ENCODE measurements around the gene INPP5A.

The INPP5A gene

DNA sequence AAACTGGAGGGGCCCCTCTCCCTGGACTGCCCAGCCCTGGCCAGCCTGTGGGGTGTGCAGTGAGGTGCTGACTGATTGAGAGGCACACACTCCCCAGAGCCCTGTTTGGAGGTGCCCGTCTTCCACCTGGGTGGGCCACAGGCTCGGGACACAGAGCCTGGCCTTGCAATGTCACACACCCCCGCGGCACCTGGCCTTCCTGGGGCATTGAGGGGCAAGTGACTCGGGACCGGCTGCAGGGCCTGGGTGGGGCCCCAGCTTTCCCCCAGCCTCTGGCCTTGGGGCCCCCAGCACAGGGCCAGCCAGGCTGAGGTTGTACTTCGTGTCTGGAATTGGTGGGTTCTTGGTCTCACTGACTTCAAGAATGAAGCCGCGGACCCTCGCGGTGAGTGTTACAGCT is 262.3 kb downstream of the INPP5A start:
- TF ChIP-seq, protein P1, sequence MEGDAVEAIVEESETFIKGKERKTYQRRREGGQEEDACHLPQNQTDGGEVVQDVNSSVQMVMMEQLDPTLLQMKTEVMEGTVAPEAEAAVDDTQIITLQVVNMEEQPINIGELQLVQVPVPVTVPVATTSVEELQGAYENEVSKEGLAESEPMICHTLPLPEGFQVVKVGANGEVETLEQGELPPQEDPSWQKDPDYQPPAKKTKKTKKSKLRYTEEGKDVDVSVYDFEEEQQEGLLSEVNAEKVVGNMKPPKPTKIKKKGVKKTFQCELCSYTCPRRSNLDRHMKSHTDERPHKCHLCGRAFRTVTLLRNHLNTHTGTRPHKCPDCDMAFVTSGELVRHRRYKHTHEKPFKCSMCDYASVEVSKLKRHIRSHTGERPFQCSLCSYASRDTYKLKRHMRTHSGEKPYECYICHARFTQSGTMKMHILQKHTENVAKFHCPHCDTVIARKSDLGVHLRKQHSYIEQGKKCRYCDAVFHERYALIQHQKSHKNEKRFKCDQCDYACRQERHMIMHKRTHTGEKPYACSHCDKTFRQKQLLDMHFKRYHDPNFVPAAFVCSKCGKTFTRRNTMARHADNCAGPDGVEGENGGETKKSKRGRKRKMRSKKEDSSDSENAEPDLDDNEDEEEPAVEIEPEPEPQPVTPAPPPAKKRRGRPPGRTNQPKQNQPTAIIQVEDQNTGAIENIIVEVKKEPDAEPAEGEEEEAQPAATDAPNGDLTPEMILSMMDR (IDR thresholded peaks at IDR 0.05; ENCODE audit: extremely low read depth, insufficient read depth, missing control alignments), result no peak
- no peak for DNase-seq (ENCODE audit: low spot score)
- in situ Hi-C loops (cut with MboI; ENCODE audit: low pct_unique_long_range_greater_than_20kb, low sequenced_read_pairs, unreplicated experiment), result no loop called here

DNA sequence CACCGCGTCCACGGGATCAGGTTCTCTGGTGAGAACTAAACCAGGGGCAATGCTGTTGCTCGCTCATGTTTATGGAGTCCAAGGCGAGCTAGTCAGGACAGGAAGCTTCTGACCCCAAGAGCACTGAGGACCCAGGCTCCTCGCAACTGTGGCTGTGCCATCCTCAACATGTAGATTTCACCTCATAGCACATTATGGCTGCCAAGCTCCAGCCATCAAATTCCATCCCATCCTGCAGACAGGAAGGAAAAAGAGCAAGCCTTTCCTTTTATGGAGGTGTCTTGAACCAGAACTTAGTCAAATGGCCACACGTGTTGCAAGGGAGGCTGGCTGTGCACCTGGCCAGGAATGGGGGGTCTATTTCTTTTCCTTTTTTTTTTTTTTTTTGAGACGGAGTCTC is 264.5 kb downstream of the INPP5A start:
- DNase-seq (ENCODE audit: low spot score), result no peak
- TF ChIP-seq, protein P1 (IDR thresholded peaks at IDR 0.05; ENCODE audit: extremely low read depth, insufficient read depth, missing control alignments), result no peak
- in situ Hi-C loops (cut with MboI; ENCODE audit: low pct_unique_long_range_greater_than_20kb, low sequenced_read_pairs, unreplicated experiment), result no loop called here

DNA sequence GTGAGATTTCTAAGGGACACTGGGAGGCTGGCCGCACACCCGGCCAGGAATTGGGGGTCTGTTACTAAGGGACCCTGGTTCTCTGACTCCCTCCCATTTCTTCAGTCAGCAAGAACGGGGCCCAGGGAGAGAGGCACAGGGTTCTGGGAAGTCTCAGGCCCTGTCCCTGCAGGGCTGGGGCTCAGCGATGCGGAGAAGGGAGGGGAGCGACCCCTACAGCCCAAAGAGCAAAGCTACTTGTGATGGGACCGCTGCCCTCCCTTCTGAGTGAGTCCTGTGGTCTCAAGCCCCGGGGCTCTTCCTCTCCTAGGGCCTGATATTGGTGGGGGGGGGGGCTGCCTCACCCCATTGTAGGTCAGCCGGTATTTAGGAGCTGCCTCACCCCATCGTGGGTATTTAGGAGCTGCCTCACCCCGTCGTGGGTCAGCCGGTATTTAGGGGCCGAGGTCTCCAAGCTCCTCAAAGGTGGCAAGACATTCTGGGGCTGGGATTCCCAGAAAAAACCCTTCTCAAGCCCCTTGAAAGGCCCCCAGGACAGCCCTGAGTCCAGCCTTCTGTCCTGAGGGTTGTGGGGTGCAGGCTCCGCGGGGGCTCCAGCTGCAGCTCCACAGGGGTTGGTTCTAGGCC is 265.2 kb downstream of the INPP5A start:
- TF ChIP-seq, protein P1 (IDR thresholded peaks at IDR 0.05; ENCODE audit: extremely low read depth, insufficient read depth, missing control alignments), result no peak
- no peak for DNase-seq (ENCODE audit: low spot score)
- in situ Hi-C loops (cut with MboI; ENCODE audit: low pct_unique_long_range_greater_than_20kb, low sequenced_read_pairs, unreplicated experiment), result no loop called here

DNA sequence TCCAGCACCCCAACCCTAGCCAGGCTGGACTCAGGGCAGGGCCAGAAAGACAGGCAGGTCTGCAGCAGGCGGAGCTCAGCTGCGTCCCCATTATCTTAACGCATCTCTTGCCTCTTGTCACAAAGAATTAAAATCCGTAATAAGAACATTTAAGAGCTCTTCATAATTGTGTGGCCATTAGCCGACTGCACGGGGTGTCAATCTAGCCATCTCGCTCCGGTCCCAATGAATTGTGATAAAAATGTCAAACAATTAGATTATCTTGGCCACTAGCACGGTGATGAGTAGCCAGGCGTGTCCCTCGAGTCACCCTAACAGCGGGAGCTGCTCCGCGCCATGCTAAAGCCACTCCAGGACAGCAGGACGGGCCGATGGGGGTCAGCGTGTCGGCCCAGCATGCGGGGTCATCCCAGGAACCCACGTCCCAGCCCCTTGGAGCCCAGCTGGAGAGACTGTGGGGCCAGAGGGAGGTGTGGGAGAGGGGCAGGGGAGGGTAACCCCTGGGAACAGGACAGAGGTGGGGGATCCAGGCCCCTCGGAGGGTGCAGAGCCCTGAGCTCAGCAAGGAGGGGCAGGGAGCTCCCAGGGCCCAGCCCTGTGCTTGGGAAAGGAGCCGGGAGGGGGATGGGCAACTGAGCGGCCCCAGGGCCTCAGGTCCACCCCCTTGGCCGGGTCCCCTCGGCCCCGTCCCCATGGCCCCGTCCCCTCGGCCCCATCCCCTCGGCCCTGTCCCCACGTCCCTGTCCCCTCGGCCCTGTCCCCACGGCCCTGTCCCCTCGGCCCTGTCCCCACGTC is 266.0 kb downstream of the INPP5A start:
- DNase-seq (ENCODE audit: low spot score), result no peak
- TF ChIP-seq, protein P1 (IDR thresholded peaks at IDR 0.05; ENCODE audit: extremely low read depth, insufficient read depth, missing control alignments), result no peak
- in situ Hi-C loops (cut with MboI; ENCODE audit: low pct_unique_long_range_greater_than_20kb, low sequenced_read_pairs, unreplicated experiment), result no loop called here

DNA sequence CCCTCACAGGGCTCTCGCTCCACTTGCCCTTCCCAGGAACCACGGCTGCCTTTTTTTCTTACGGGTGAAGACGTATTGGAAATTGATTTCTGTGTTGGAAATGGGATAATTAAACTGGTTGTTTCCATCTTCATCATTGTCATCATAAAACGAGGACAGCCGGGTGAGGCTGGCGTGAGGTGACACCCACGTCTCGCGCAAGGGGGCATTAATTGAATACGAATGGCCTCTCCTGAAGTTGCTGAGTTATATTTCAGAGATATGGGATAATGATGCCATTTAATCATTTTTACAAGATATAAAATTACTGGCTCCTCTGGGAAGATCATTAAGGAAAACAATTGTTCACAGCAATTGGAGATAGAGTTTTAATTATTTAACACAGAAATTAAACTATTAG is 266.7 kb downstream of the INPP5A start:
- TF ChIP-seq, protein P1 (IDR thresholded peaks at IDR 0.05; ENCODE audit: extremely low read depth, insufficient read depth, missing control alignments), result no peak
- no peak for DNase-seq (ENCODE audit: low spot score)
- in situ Hi-C loops (cut with MboI; ENCODE audit: low pct_unique_long_range_greater_than_20kb, low sequenced_read_pairs, unreplicated experiment), result no loop called here

DNA sequence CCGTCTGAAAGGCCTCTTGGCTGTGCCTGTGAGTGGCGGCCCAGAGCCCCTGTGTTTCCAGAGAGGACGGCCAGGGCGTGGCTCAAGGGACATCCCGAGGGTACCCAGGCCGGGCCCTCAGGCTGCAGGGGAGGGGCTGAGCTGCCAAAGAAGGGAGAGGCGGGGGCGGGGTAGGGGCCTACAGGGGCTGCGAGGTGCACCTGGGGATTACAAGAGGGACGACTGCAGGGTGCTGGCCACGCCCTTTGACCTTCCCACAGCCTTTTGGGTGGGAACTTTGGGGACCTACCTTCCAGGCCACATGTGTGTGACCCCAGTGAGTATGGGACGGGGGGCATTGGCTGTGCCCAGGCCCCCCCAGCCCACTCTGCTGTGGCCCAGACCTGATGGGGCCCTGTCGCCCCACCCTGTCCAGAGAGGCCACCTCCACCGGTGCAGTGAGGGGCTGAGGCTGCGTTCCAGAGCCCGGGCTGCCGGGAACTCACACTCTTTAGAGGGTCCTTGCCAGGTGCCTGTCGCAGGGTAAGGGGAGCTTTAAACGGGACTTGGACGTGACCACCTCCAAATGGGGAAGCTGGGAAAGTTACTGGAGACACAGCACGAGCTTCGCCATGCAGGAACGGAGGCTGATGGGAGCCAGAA is 267.3 kb downstream of the INPP5A start:
- in situ Hi-C loops (cut with MboI; ENCODE audit: low pct_unique_long_range_greater_than_20kb, low sequenced_read_pairs, unreplicated experiment), result no loop called here
- TF ChIP-seq, protein P1 (IDR thresholded peaks at IDR 0.05; ENCODE audit: extremely low read depth, insufficient read depth, missing control alignments), result no peak
- DNase-seq (ENCODE audit: low spot score), result no peak

Measured in GM13977 (cell line).